Stimulated activated CD8-positive, alpha-beta memory T cell treated with anti-CD3 and anti-CD28 coated beads, Interleukin-7, amount 100 ng/mL, for 1 hour (primary cell): ENCODE results near the gene PRKD1.
"Not testable (repeated sequence)": the region's sequence is repeated elsewhere in the genome, so short reads cannot be mapped to it uniquely, and the experiment has no call there.

Experiments used
- DNase-seq, 2 donors: peaks; one replicate each; pipeline ENCODE4 v3.0.0-alpha.2; 2020; ENCODE audit warnings: low read depth in 2 of 2

PRKD1 gene

GRCh38 chr14:29799464-29800095 is 128.1 kb downstream of the PRKD1 start:
- DNase-seq = no peak

- DNase-seq = no peak
These were observed 128.8 kb downstream of the PRKD1 start for GRCh38 chr14:29798811-29799210.

GRCh38 chr14:29798108-29798663 is 129.5 kb downstream of the PRKD1 start:
- DNase-seq = no peak

- DNase-seq = no peak
These were observed 130.8 kb downstream of the PRKD1 start for GRCh38 chr14:29796853-29797252.

- DNase-seq = no peak
These were observed 138.2 kb downstream of the PRKD1 start for GRCh38 chr14:29789475-29789874.

GRCh38 chr14:29788093-29788492 is 139.6 kb downstream of the PRKD1 start:
- no peak for DNase-seq

- no peak for DNase-seq
These were observed 144.1 kb downstream of the PRKD1 start for GRCh38 chr14:29783556-29783955.

- no peak for DNase-seq
These were observed 145.6 kb downstream of the PRKD1 start for GRCh38 chr14:29782041-29782440.

- not testable (repeated sequence) for DNase-seq
These were observed 150.5 kb downstream of the PRKD1 start for GRCh38 chr14:29777142-29777541.

GRCh38 chr14:29773990-29774389 is 153.7 kb downstream of the PRKD1 start:
- DNase-seq = no peak

GRCh38 chr14:29763342-29763858 is 164.2 kb downstream of the PRKD1 start:
- DNase-seq = no peak

GRCh38 chr14:29759521-29760340 is 167.9 kb downstream of the PRKD1 start:
- DNase-seq = no peak

GRCh38 chr14:29757711-29758233 is 169.9 kb downstream of the PRKD1 start:
- DNase-seq = no peak

GRCh38 chr14:29757188-29757680 is 170.4 kb downstream of the PRKD1 start:
- DNase-seq = no peak

- DNase-seq = no peak
These were observed 171.6 kb downstream of the PRKD1 start for GRCh38 chr14:29756019-29756385.

- DNase-seq = no peak
These were observed 172.2 kb downstream of the PRKD1 start for GRCh38 chr14:29755311-29756018.

GRCh38 chr14:29754134-29754533 is 173.5 kb downstream of the PRKD1 start:
- no peak for DNase-seq

GRCh38 chr14:29752221-29752923 is 175.3 kb downstream of the PRKD1 start:
- no peak for DNase-seq

- DNase-seq = no peak
These were observed 177.8 kb downstream of the PRKD1 start for GRCh38 chr14:29749829-29750228.

GRCh38 chr14:29749327-29749726 is 178.3 kb downstream of the PRKD1 start:
- DNase-seq = no peak

GRCh38 chr14:29745863-29746262 is 181.8 kb downstream of the PRKD1 start:
- DNase-seq = no peak
